SHP77 (cell line): ENCODE data around the gene TCOF1.
A peak's percentile ranks its signal among the peaks of the same experiment; 100 is the strongest.

Experiments
- DNase-seq, 2 experiments: peaks; one replicate each; lab custom pipeline; 2025; lab: John Stamatoyannopoulos, UW

The TCOF1 gene, protein sequence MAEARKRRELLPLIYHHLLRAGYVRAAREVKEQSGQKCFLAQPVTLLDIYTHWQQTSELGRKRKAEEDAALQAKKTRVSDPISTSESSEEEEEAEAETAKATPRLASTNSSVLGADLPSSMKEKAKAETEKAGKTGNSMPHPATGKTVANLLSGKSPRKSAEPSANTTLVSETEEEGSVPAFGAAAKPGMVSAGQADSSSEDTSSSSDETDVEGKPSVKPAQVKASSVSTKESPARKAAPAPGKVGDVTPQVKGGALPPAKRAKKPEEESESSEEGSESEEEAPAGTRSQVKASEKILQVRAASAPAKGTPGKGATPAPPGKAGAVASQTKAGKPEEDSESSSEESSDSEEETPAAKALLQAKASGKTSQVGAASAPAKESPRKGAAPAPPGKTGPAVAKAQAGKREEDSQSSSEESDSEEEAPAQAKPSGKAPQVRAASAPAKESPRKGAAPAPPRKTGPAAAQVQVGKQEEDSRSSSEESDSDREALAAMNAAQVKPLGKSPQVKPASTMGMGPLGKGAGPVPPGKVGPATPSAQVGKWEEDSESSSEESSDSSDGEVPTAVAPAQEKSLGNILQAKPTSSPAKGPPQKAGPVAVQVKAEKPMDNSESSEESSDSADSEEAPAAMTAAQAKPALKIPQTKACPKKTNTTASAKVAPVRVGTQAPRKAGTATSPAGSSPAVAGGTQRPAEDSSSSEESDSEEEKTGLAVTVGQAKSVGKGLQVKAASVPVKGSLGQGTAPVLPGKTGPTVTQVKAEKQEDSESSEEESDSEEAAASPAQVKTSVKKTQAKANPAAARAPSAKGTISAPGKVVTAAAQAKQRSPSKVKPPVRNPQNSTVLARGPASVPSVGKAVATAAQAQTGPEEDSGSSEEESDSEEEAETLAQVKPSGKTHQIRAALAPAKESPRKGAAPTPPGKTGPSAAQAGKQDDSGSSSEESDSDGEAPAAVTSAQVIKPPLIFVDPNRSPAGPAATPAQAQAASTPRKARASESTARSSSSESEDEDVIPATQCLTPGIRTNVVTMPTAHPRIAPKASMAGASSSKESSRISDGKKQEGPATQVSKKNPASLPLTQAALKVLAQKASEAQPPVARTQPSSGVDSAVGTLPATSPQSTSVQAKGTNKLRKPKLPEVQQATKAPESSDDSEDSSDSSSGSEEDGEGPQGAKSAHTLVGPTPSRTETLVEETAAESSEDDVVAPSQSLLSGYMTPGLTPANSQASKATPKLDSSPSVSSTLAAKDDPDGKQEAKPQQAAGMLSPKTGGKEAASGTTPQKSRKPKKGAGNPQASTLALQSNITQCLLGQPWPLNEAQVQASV (N-terminal part only)

GRCh38 chr5:150357326-150358260 lies at the start of gene TCOF1:
TCOF1 (plus strand) TSS chr5:150357697; CDS start chr5:150357747, 50 bp downstream.
- DNase-seq = peak; percentile 89 to 94

GRCh38 chr5:150309101-150309885 lies 48.2 kb upstream of the TCOF1 start:
- no peak for DNase-seq

GRCh38 chr5:150309886-150310239 lies 47.6 kb upstream of the TCOF1 start:
- no peak for DNase-seq

DNA sequence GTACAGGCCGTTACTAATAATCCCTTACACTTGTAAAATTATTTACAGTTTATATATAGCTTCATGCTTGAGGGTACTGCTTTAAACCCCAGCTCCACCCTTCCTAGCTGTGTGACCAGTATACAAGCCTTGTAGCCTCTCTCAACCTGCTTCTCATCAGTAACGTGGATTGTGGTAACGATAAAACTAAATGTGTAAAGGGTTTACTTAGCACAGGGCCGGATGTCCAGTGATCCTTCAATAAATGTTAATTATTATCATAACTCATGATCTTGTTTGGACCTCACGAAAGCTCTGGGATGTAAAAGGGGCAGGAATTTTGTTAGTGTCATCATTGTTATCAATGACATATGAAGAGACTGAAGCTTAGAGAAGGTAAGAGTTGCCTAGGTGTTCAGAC lies 47.3 kb upstream of the TCOF1 start:
- DNase-seq = no peak

- DNase-seq = no peak
These were observed 46.3 kb upstream of the TCOF1 start for GRCh38 chr5:150311015-150311692.

DNA sequence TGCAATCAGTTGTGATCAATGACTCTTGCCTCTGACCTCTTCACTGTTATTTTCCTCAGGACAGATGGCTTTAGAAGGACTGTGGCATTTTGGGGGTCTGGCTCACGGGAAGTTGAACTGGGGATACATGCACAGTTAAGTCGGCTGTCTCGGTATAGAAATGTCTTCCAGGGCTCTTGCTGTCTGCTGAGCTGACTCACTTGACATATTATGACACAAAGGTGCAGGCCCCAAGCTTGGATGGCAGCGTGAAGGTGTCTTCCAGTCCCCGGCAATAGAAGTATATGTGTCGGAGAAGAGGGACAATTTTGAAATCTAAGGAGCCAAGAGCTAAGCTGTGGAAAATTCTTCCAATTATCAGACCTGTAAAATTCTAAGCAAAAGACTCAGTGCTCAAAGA lies 45.0 kb upstream of the TCOF1 start:
- no peak for DNase-seq

DNA sequence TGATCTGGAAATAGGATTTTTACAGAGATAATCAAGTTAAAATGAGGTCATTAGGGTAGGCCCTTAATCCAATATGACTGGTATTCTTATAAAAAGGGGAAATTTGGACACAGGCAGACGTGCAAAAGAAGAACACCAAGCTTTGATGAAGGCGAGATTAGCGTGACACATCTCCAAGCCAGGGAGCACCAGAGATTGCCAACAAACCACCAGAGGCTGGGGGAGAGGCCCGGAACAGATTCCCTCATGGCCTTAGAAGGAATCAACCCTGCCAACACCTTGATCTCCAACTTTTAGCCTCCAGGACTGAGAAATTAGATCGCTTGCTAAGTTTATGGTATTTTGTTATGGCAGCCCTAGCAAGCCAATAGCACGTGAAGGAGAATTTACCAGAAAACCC lies 44.0 kb upstream of the TCOF1 start:
- no peak for DNase-seq

GRCh38 chr5:150313921-150314716 lies 43.4 kb upstream of the TCOF1 start:
- DNase-seq = no peak

- DNase-seq = no peak
These were observed 42.3 kb upstream of the TCOF1 start for GRCh38 chr5:150315245-150315644.

GRCh38 chr5:150316320-150316719 lies 41.2 kb upstream of the TCOF1 start:
- no peak for DNase-seq

DNA sequence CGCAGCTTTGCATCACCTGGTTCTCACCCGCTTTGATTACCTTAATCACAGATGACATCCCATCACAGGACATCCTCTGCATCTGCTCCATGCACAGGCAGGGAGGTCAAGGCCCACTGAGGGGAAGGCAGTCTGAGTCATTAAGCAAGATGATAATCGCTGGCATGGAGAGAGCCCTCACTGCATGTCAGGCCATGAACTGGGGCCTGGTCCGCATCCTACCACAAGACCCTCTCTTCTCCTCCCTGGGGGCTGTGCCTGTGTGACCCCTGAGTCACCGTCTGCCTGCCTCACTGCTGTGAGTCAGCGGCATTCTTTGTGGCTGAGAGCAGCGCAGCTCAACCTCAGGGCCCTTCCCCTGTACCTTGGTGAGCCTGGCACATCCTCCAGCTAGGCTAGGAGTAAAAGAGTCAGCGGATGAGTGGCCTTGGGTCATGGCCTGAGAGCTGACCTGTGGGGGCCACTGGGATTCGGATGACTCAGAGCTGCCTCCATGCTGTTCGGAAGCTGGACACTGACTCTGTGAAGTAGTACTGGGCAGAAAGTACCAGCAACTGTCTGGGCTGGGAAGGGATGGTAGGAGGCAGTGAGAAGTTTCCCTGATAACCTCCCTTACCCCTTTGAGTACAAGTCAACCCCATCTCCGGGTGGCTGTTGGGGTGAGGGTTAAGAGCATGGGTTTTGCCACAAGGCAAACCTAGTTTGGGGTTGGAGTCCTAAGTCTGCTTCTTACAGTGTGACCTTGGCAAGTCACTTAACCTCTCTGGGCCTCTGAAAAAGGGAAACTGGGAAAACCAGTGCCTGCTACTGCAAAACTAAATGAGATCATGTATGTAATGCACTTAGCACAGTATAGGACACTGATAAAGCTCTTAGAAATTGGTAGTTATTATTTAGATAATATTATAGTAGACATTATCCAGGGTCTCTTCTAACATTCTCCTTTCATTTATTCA lies 40.2 kb upstream of the TCOF1 start:
- DNase-seq = no peak

GRCh38 chr5:150318613-150319483 lies 38.6 kb upstream of the TCOF1 start:
- DNase-seq = no peak

DNA sequence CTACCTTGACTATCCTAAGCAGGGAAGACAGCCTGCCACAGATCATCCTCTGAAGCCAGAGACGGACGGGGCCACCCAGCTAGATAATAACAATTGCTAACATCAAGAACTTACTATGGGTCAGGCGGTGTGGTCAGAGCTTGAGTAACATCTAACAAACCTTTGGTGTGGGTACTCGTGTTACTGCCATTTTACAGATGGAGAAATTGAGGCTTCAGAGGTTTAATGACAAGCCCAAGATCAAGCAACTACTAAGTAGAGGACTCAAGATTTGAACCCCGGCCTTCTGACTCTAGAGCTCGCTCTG lies 38.1 kb upstream of the TCOF1 start:
- DNase-seq = no peak

DNA sequence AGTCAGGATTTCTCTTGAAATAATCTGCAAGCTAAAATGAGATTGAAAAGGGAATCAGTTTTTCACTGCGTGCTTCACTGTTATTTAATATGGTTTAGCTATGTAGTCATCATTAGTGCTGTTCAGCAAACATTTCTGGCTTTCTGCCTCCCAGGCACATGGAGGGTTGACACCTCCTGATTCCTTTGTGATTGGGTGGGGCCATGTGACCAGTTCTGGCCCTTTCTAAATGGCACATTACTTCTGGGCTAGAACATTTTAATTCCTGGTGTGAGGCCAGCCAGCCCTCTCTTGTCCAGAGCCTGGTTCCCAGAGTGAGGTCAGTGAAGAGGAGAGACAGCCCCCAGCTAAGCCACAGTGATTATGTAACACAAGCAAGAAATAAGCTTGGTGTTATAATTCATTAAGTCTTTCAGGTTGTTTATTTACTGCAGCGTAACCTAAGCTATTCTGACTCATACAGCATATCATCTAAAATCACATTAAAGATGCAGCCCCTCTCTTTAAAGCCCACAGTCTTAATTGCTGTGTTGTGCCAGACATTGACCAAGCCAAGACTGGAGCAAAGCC lies 37.4 kb upstream of the TCOF1 start:
- no peak for DNase-seq

DNA sequence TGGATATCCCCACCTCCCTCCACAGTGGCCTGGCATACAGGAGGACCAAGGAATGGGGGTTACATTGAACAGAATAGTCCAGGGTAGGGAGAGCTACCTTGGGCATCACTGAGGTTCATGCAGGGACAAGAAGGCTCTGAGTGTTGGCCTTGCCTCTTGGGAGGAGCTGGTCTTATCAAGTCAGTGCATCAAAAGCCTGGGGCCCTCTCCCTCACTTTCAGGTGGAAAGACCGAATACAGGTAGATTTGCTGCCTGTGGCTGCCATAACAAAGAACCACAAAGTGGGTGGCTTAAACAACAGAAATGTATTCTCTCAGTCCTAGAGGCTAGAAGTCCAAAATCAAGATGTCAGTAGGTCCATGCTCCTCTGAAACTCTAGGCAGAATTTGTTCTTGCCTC lies 36.3 kb upstream of the TCOF1 start:
- DNase-seq = no peak

- DNase-seq = no peak
These were observed 35.7 kb upstream of the TCOF1 start for GRCh38 chr5:150321784-150322183.

DNA sequence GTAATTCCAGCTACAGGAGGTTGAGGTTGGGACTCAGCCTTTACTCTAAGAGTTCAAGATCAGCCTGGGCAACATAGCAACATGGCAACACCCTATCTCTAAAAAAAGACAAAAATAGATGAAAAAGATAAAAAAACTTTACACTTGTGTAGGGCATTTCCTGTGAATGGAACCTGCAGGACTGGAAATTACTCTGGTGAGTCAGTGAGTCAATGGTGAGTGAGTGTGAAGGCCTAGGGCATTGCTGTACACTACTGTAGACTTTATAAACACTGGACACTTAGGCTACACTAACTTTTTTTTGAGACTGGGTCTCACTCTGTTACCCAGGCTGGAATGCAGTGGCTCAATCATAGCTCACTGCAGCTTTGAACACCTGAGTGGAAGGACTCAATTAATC lies 35.3 kb upstream of the TCOF1 start:
- DNase-seq = no peak
